Neural crest cell (in vitro differentiated cells): ENCODE data around the gene NCKAP5L. TPM values are rescaled to one million over a fixed set of nuclear protein-coding genes. Genes with fewer than 3 reads are reported as not detected.
"Not testable (repeated sequence)": the region's sequence is repeated elsewhere in the genome, so short reads cannot be mapped to it uniquely, and the experiment has no call there.

Experiments used
- DNase-seq: peaks from one replicate; pipeline ENCODE4 v3.0.0; 2021; ENCODE audit warnings: low read depth, mixed read lengths, low spot score
- H3K27ac Mint-ChIP-seq: one replicate; pipeline ENCODE4 v1.8.0; 2021; ENCODE audit warnings: mild to moderate bottlenecking, mixed read lengths; ENCODE audit not compliant: unreplicated experiment
- H3K27me3 Mint-ChIP-seq: 2 replicates; pipeline ENCODE4 v1.8.0; 2021; ENCODE audit warnings: low read depth, mild to moderate bottlenecking, mixed read lengths
- H3K36me3 Mint-ChIP-seq: 2 replicates; pipeline ENCODE4 v1.8.0; 2021; ENCODE audit warnings: low read depth, mild to moderate bottlenecking, mixed read lengths
- H3K4me1 Mint-ChIP-seq: 2 replicates; pipeline ENCODE4 v1.8.0; 2021; ENCODE audit warnings: mixed read lengths
- H3K4me3 Mint-ChIP-seq: one replicate; pipeline ENCODE4 v1.8.0; 2021; ENCODE audit warnings: mild to moderate bottlenecking, mixed read lengths
- H3K9me3 Mint-ChIP-seq: 2 replicates; pipeline ENCODE4 v1.8.0; 2021; ENCODE audit warnings: mixed read lengths
- total RNA-seq: library from RNA; stranded (reverse); gene quantifications from 2 replicates; pipeline ENCODE4 v1.2.1, GENCODE V29; 2021
- TF ChIP-seq, protein P1 (sequence below): fragments of 200-600 bp; sonication (generic); conservative IDR thresholded peaks from 2 replicates; pipeline ENCODE4 v1.5.0; 2021; ENCODE audit warnings: antibody characterized with exemption, mild to moderate bottlenecking

The NCKAP5L gene
- total RNA-seq, 1 donor from 2014 or later, result 45.0 TPM

DNA sequence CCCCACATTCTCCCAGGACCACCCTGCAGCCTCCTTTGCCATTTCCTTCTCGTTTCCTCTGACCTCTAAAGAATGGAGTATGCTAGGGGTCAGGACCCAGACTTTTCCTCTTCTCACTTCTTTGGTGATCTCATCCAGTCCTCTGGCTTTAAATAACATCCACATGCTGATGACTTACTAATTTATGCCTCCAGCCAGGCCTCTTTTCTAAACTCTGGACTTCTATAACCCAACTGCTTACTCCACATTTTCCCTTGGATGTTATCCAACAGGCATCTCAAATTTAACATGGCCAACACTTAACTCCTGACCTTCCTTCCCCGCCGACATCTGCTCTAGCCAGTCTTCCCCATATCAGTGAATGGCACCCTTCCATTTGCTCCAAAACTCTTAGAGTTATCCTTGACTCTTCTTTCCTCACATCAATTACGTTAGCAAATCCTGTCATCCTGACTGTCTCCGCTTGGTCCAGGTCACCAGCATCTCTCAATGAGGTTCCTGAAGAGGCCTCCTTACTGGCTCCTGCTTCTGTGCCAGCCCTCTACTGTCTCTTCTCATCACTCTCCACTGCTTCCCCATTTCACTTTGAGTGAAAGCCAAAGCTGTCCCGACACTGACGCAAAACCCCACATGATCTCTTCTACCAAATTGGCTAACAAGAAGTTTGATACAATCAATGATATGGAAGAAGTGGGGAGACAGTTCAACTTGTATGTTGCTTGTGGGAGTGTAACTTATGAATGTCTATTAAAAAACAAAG is 44.1 kb downstream of the NCKAP5L start:
- TF ChIP-seq, protein P1, sequence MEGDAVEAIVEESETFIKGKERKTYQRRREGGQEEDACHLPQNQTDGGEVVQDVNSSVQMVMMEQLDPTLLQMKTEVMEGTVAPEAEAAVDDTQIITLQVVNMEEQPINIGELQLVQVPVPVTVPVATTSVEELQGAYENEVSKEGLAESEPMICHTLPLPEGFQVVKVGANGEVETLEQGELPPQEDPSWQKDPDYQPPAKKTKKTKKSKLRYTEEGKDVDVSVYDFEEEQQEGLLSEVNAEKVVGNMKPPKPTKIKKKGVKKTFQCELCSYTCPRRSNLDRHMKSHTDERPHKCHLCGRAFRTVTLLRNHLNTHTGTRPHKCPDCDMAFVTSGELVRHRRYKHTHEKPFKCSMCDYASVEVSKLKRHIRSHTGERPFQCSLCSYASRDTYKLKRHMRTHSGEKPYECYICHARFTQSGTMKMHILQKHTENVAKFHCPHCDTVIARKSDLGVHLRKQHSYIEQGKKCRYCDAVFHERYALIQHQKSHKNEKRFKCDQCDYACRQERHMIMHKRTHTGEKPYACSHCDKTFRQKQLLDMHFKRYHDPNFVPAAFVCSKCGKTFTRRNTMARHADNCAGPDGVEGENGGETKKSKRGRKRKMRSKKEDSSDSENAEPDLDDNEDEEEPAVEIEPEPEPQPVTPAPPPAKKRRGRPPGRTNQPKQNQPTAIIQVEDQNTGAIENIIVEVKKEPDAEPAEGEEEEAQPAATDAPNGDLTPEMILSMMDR, result no peak
- Mint-ChIP-seq H3K36me3 (peaks cover 5% of the 10 kb centered on the region), H3K9me3 (peaks cover 5% of the 10 kb centered on the region), H3K4me3 (no peak overlapping the region), H3K27me3 (peaks cover 27% of the 10 kb centered on the region), H3K27ac (peak overlapping the region; percentile 10), H3K4me1 (peaks cover 13% of the 10 kb centered on the region)
- no peak for DNase-seq

DNA sequence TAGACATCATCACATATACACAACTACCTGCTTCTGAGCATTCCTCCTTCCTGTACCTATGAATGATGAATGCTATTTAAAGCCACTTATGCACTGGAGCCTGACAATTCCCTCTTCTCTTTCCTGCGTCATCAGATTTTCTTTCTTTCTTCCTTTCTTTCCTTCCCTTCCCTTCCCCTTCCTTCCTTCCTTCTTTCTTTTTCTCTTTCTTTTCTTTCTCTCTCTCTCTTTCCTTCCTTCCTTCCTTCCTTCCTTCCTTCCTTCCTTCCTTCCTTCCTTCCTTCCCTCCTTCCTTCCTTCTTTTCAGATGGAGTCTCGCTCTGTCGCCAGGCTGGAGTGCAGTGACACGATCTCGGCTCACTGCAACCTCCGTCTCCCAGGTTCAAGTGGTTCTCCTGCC is 47.3 kb downstream of the NCKAP5L start:
- H3K4me3 Mint-ChIP-seq, DNase-seq, H3K27ac Mint-ChIP-seq, H3K9me3 Mint-ChIP-seq, H3K36me3 Mint-ChIP-seq: not testable (repeated sequence)
- peaks cover 30% of the 10 kb centered on the region for H3K27me3 Mint-ChIP-seq
- H3K4me1 Mint-ChIP-seq, result peaks cover 16% of the 10 kb centered on the region

DNA sequence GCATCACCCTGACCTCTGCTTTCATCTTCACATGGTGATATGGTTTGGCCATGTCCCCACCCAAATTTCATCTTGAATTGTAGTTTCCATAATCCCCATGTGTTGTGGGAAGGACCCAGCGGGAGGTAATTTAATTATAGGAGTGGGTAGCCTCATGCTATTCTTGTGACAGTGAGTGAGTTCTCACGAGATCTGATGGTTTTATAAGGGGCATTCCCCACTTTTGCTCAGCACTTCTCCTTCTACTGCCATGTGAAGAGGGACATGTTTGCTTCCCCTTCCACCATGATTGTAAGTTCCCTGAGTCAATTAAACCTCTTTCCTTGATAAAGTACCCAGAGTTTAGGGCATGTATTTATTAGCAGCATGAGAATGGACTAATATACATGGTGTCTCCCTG is 48.6 kb downstream of the NCKAP5L start:
- Mint-ChIP-seq H3K36me3 (no peaks in the 10 kb centered on the region), H3K4me1 (peaks cover 16% of the 10 kb centered on the region), H3K4me3 (no peak overlapping the region), H3K27ac (no peak overlapping the region), H3K27me3 (peaks cover 30% of the 10 kb centered on the region), H3K9me3 (no peaks in the 10 kb centered on the region)
- no peak for DNase-seq
- TF ChIP-seq, protein P1, result no peak

DNA sequence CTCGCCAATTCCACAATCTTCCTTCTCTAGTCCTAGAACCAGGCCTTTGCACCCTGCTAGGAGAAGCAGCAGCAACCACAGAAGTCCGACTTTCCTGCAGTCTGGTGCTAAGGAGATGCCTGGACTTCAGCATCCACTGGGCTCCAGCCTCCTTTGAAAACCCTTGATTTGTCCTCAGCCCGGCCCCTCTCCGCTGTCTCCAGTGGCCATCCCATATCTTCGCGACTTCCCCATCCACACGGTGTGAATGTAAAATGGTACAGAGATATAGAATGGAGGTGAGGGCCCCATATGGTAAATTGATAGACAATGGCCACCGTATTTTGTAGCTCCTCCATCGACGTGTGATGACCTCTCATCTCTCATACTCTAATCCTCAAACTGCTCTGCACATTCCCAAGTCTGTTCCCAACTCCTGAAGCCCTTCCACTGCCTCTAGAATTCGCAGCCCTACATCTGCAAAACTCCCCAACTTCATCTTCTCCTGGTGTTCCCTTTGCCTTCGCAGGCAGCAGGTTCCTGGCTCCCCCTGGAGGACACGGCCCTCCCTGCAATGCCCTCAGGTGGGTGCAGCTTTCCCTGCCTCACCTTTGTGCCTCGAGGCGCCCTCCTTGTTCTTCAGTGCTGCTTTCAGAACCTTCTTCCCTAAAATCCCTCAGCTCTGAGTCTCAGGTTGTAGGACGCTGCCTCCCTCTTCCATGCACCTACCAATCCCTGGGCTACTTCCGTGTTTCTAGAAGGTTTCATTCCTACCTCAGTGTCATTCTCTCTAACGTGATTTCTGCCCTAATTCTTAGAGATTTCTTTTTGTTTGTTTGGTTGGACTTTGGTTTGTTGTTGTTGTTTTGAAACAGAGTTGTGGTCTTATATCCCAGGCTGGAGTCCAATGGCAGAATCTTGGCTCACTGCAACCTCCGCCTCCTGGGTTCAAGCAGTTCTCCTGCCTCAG is 50.1 kb downstream of the NCKAP5L start:
- Mint-ChIP-seq H3K27ac (no peak overlapping the region), H3K36me3 (no peaks in the 10 kb centered on the region), H3K9me3 (no peaks in the 10 kb centered on the region), H3K27me3 (peaks cover 20% of the 10 kb centered on the region), H3K4me1 (peaks cover 3% of the 10 kb centered on the region), H3K4me3 (no peak overlapping the region)
- TF ChIP-seq, protein P1, result peak; percentile 73
- peak; percentile 57 for DNase-seq

DNA sequence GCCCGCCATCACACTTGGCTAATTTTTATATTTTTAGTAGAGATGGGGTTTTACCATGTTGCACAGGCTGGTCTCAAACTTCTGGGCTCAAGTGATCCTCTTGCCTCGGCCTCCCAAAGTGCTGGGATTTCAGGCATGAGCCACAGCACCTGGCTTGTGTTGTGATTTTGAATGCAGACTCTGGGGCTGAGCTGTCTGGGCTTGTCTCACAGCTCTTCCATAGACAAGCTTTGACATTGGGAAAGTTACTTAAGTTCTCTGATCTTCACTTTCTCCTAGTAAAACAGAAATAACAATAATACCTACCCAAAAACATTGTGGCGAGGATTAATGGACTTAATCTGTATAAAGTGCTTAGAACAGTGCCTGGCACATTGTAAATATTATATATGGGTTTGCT is 50.9 kb downstream of the NCKAP5L start:
- peaks cover 20% of the 10 kb centered on the region for H3K27me3 Mint-ChIP-seq
- no peak overlapping the region for H3K27ac Mint-ChIP-seq
- H3K4me1 Mint-ChIP-seq, result peaks cover 3% of the 10 kb centered on the region
- no peaks in the 10 kb centered on the region for H3K9me3 Mint-ChIP-seq
- H3K4me3 Mint-ChIP-seq, result no peak overlapping the region
- DNase-seq, result no peak
- no peaks in the 10 kb centered on the region for H3K36me3 Mint-ChIP-seq
- TF ChIP-seq, protein P1, result no peak

DNA sequence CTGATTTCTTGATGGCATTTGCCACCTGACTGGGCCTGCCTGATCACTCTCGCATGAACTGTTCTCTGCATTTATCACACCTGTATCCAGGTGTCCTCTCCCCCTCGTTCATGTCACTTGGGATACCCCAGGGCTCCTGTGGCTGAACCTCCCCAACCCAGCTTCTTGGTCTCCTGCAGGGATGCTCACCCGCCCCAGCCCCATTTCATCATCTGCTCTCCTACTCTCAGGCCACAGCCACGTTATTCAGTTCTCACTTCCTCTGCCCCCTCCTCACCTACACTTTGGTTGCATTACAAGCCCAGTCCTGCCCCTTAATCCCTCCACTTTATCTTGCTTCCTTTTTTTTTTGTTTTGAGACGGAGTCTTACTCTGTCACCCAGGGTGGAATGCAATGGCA is 51.4 kb downstream of the NCKAP5L start:
- peaks cover 3% of the 10 kb centered on the region for H3K4me1 Mint-ChIP-seq
- H3K9me3 Mint-ChIP-seq, result no peaks in the 10 kb centered on the region
- no peak for DNase-seq
- H3K27me3 Mint-ChIP-seq, result peaks cover 20% of the 10 kb centered on the region
- TF ChIP-seq, protein P1, result no peak
- H3K36me3 Mint-ChIP-seq, result no peaks in the 10 kb centered on the region
- no peak overlapping the region for H3K4me3 Mint-ChIP-seq
- H3K27ac Mint-ChIP-seq, result no peak overlapping the region
